GM23338 (cell line): ENCODE measurements around the gene CELA3A. TPM values are rescaled to one million over a fixed set of nuclear protein-coding genes. Genes with fewer than 3 reads are reported as not detected.
"Not testable (repeated sequence)": the region's sequence is repeated elsewhere in the genome, so short reads cannot be mapped to it uniquely, and the experiment has no call there.

Experiments used
- ATAC-seq: fragments of 200-7000 bp; cut with Tn5 transposase; 3 replicates; pipeline ENCODE4 v1.9.1; 2020
- DNase-seq: peaks from one replicate; pipeline ENCODE4 v3.0.0-alpha.2; 2015; ENCODE audit warnings: low spot score
- H2AFZ ChIP-seq: fragments of 200-600 bp; sonication (generic); 2 replicates; pipeline ENCODE4 v1.8.0; 2016; ENCODE audit warnings: antibody characterized with exemption, mild to moderate bottlenecking, moderate library complexity
- H3F3A ChIP-seq: fragments of 200-600 bp; sonication (generic); replicated peaks from 2 replicates; pipeline ENCODE4 v1.8.0; 2017; ENCODE audit warnings: antibody characterized with exemption, mixed run types, low read depth
- H3K27ac ChIP-seq: fragments of 200-600 bp; sonication (generic); 2 replicates; pipeline ENCODE4 v1.6.1; 2016; ENCODE audit warnings: low read depth
- H3K27me3 ChIP-seq: fragments of 200-600 bp; sonication (generic); 2 replicates; pipeline ENCODE4 v1.8.0; 2016; ENCODE audit warnings: mild to moderate bottlenecking, mixed run types, moderate library complexity; ENCODE audit not compliant: insufficient read depth
- H3K36me3 ChIP-seq: fragments of 200-600 bp; sonication (generic); 2 replicates; pipeline ENCODE4 v1.8.0; 2016; ENCODE audit warnings: mild to moderate bottlenecking; ENCODE audit not compliant: insufficient read depth
- H3K4me1 ChIP-seq: fragments of 200-600 bp; sonication (generic); 2 replicates; pipeline ENCODE4 v1.8.0; 2016; ENCODE audit warnings: mild to moderate bottlenecking, moderate library complexity; ENCODE audit not compliant: insufficient read depth
- H3K4me2 ChIP-seq: fragments of 200-600 bp; sonication (generic); 2 replicates; pipeline ENCODE4 v1.7.1; 2017; ENCODE audit warnings: mixed run types
- H3K4me3 ChIP-seq: fragments of 200-600 bp; sonication (generic); 2 replicates; pipeline ENCODE4 v1.6.1; 2016; ENCODE audit warnings: mixed run types
- H3K79me2 ChIP-seq: fragments of 200-600 bp; sonication (generic); replicated peaks from 2 replicates; pipeline ENCODE4 v1.8.0; 2017; ENCODE audit warnings: mild to moderate bottlenecking; ENCODE audit not compliant: insufficient read depth
- H3K9me2 ChIP-seq: fragments of 200-600 bp; sonication (generic); 2 replicates; pipeline ENCODE4 v1.8.0; 2017; ENCODE audit not compliant: insufficient read depth
- H4K20me1 ChIP-seq: fragments of 200-600 bp; sonication (generic); replicated peaks from 2 replicates; pipeline ENCODE4 v1.8.0; 2017; ENCODE audit warnings: mild to moderate bottlenecking; ENCODE audit not compliant: insufficient read depth
- H3K27ac Mint-ChIP-seq: 2 replicates; pipeline ENCODE4 v1.8.0; 2020; ENCODE audit warnings: inconsistent platforms, mild to moderate bottlenecking, moderate library complexity, mixed read lengths
- H3K27me3 Mint-ChIP-seq: 3 replicates; pipeline ENCODE4 v1.8.0; 2022; ENCODE audit warnings: low read depth, mild to moderate bottlenecking, moderate library complexity, mixed read lengths, inconsistent platforms; ENCODE audit not compliant: insufficient read depth, poor library complexity
- H3K36me3 Mint-ChIP-seq: 3 replicates; pipeline ENCODE4 v1.8.0; 2021; ENCODE audit warnings: low read depth, mild to moderate bottlenecking, inconsistent platforms, moderate library complexity, mixed read lengths
- H3K4me1 Mint-ChIP-seq: 3 replicates; pipeline ENCODE4 v1.8.0; 2020; ENCODE audit warnings: mild to moderate bottlenecking, inconsistent platforms, mixed read lengths
- H3K4me3 Mint-ChIP-seq: 3 replicates; pipeline ENCODE4 v1.8.0; 2021; ENCODE audit warnings: moderate library complexity, mild to moderate bottlenecking, inconsistent platforms, mixed read lengths
- H3K9me3 Mint-ChIP-seq: 3 replicates; pipeline ENCODE4 v1.8.0; 2020; ENCODE audit warnings: moderate library complexity, mild to moderate bottlenecking, inconsistent platforms, mixed read lengths
- polyA plus RNA-seq: library from polyadenylated mRNA; unstranded; fragments of >200 nt; fragmentation: Nextera tagmentation; extraction: Ambion mirVana; gene quantifications from 2 replicates; pipeline ENCODE4 v1.2.1, GENCODE V29; 2016
- total RNA-seq: library from RNA; depleted of rRNA; stranded (reverse); fragments of >200 nt; shearing (Covaris generic); gene quantifications from 2 replicates; pipeline ENCODE4 v1.2.3, GENCODE V29; 2014
- TF ChIP-seq, protein P1 (sequence below), 2 experiments: fragments of 200-600 bp in 1 of 2; sonication (generic) in 1 of 2; conservative IDR thresholded peaks; 2 replicates each; pipeline versions ENCODE4 v1.5.1 to v1.6.1; 2016 to 2017; ENCODE audit warnings: antibody characterized with exemption in 2 of 2, low read depth in 2 of 2, mild to moderate bottlenecking in 2 of 2, moderate library complexity in 1 of 2

Gene CELA3A
- total and polyA plus RNA-seq, 2 experiments from 2014 or later: not detected

DNA sequence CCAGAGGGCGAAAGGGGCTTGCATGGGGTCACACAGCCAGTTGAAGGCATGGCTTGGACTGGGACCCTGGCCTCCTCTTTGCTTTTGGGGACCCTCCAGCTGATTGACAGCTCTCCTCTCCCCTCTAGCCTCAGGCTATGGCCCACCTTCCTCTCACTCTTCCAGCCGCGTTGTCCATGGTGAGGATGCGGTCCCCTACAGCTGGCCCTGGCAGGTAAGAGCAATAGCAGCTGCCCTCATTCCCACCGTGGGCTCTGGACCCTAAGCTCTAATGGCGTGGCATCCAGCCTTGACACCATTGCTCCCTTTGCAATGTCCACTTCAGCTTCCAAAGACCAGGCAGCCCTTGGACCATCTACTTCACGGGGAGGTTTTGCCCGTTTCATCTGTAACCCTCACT, 1.4 kb downstream of the CELA3A start:
- not testable (repeated sequence) for H3K9me2 ChIP-seq, H3K36me3 ChIP-seq, H3K4me3 ChIP-seq, H3F3A ChIP-seq, H3K27ac Mint-ChIP-seq, H3K27me3 ChIP-seq, H3K79me2 ChIP-seq, H3K4me1 ChIP-seq, H3K36me3 Mint-ChIP-seq, ATAC-seq, H3K4me2 ChIP-seq, H3K27me3 Mint-ChIP-seq, H3K4me3 Mint-ChIP-seq, H2AFZ ChIP-seq, H4K20me1 ChIP-seq, DNase-seq, H3K27ac ChIP-seq, H3K9me3 Mint-ChIP-seq, H3K4me1 Mint-ChIP-seq

DNA sequence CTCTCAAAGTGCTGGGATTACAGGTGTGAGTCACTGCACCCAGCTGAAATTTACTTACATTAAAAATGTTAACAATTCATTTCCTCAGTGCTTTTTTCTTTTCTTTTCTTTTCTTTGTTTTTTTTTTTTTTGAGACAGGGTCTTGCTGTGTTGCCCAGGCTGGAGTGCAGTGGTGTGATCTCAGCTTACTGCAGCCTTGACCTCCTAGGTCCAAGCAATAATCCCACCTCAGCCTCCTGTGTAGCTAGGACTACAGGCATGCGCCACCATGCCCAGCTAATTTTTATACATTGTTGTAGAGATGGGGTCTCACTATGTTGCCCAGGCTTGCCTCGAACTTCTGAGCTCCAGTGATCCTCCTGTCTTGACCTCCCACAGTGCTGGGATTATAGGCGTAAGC, 2.5 kb downstream of the CELA3A start:
- not testable (repeated sequence) for H3K36me3 Mint-ChIP-seq

DNA sequence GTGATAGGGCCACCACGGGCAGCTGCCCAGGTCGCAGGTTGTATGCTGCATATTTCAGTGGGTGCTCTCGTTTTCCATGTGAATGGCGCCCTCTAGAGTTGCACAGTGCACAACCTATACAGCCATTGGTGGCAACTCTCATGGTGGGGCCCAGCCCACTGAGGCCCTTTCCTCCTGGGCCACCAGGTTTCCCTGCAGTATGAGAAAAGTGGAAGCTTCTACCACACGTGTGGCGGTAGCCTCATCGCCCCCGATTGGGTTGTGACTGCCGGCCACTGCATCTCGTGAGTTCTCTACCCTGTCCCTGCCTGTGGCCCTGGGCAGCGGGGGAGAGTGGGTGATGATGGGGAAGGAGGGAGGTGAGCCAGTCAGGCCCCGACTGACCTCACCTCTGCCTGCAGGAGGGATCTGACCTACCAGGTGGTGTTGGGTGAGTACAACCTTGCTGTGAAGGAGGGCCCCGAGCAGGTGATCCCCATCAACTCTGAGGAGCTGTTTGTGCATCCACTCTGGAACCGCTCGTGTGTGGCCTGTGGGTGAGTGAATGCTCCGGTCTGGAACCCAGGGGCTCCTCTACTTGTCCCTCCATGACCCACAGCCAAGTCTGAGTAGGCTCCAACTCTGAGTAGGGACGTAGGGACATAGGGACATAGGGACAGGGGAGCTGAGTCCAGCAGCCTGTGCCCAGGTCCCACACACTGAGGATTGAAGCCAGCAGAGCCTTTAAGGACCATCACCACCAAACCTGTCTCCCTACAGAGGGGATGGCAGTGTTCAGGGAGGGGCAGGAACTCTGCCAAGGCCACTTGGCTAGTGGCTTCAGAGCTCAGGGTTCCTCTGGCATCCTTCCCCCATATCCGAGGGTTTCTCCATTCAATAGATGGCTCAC, 4.0 kb downstream of the CELA3A start:
- not testable (repeated sequence) for H3K27ac Mint-ChIP-seq, H3K9me2 ChIP-seq, H2AFZ ChIP-seq, H3K4me3 ChIP-seq, H3K4me1 ChIP-seq, H3K27me3 ChIP-seq, H3K79me2 ChIP-seq, H3K27ac ChIP-seq, H4K20me1 ChIP-seq, H3K4me2 ChIP-seq, H3K9me3 Mint-ChIP-seq, H3K27me3 Mint-ChIP-seq, H3K36me3 Mint-ChIP-seq, H3K36me3 ChIP-seq, H3K4me3 Mint-ChIP-seq, H3F3A ChIP-seq, H3K4me1 Mint-ChIP-seq
- ATAC-seq (peak; percentile 98), DNase-seq (peak; percentile 85)
- TF ChIP-seq, protein P1, sequence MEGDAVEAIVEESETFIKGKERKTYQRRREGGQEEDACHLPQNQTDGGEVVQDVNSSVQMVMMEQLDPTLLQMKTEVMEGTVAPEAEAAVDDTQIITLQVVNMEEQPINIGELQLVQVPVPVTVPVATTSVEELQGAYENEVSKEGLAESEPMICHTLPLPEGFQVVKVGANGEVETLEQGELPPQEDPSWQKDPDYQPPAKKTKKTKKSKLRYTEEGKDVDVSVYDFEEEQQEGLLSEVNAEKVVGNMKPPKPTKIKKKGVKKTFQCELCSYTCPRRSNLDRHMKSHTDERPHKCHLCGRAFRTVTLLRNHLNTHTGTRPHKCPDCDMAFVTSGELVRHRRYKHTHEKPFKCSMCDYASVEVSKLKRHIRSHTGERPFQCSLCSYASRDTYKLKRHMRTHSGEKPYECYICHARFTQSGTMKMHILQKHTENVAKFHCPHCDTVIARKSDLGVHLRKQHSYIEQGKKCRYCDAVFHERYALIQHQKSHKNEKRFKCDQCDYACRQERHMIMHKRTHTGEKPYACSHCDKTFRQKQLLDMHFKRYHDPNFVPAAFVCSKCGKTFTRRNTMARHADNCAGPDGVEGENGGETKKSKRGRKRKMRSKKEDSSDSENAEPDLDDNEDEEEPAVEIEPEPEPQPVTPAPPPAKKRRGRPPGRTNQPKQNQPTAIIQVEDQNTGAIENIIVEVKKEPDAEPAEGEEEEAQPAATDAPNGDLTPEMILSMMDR (conservative IDR thresholded peaks at IDR 0.05; ENCODE audit: low read depth in 2 of 2): peak; percentile 50 to 64

More for the DNA sequence above, 2.5 kb downstream of the CELA3A start:
- not testable (repeated sequence) for H3K79me2 ChIP-seq, H3K9me2 ChIP-seq, ATAC-seq, H2AFZ ChIP-seq, H3K36me3 ChIP-seq, H3K4me1 ChIP-seq, H3K4me3 ChIP-seq, H3F3A ChIP-seq, H3K4me2 ChIP-seq, H3K27ac ChIP-seq, H3K27me3 ChIP-seq, H3K27me3 Mint-ChIP-seq, H3K4me3 Mint-ChIP-seq, H4K20me1 ChIP-seq, H3K27ac Mint-ChIP-seq, DNase-seq, H3K9me3 Mint-ChIP-seq, H3K4me1 Mint-ChIP-seq

DNA sequence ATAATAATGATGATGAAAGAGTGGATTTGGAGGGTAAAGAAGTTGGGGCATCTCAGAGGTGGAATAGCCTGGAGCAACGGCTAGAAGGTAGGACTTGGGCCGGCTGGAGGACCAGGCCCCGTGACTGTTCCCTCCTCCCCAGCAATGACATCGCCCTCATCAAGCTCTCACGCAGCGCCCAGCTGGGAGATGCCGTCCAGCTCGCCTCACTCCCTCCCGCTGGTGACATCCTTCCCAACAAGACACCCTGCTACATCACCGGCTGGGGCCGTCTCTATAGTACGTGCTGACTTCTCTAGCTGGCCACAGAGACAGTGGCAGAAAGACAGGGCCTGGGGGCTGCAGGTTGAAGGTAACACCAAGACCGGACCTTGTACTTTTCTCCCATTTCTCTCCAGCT, 5.3 kb downstream of the CELA3A start:
- ATAC-seq, H3K4me1 ChIP-seq: not testable (repeated sequence)

DNA sequence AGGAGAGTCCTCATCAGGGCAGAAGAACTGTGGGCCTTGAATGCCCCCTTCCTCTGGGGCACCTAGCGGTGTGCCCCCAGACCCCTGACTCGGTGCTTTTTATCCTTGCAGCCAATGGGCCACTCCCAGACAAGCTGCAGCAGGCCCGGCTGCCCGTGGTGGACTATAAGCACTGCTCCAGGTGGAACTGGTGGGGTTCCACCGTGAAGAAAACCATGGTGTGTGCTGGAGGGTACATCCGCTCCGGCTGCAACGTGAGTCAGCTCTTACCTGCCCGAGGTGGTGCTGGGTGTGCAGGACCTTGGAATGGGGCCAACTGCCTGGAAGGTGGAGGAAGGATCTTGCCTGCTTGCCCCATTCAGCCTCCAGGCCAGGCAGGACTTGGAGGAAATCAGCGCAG, 5.8 kb downstream of the CELA3A start:
- H3K4me3 ChIP-seq, H3K9me2 ChIP-seq, H3K27ac Mint-ChIP-seq, H3K4me1 Mint-ChIP-seq, H3K36me3 ChIP-seq, H3K79me2 ChIP-seq, H3F3A ChIP-seq, H2AFZ ChIP-seq, H3K4me1 ChIP-seq, ATAC-seq, H3K36me3 Mint-ChIP-seq, H4K20me1 ChIP-seq, H3K27ac ChIP-seq, DNase-seq, H3K4me2 ChIP-seq, H3K27me3 Mint-ChIP-seq, H3K27me3 ChIP-seq, H3K4me3 Mint-ChIP-seq, H3K9me3 Mint-ChIP-seq: not testable (repeated sequence)

More for the DNA sequence above, 5.3 kb downstream of the CELA3A start:
- not testable (repeated sequence) for H3K9me2 ChIP-seq, H3K9me3 Mint-ChIP-seq, H3K36me3 ChIP-seq, H3K27me3 ChIP-seq, H3K4me1 Mint-ChIP-seq, H3K36me3 Mint-ChIP-seq, H2AFZ ChIP-seq, H3K27ac ChIP-seq, H3K79me2 ChIP-seq, H3K27ac Mint-ChIP-seq, H3K27me3 Mint-ChIP-seq, H3K4me3 Mint-ChIP-seq, H3K4me2 ChIP-seq, H3K4me3 ChIP-seq, H3F3A ChIP-seq, H4K20me1 ChIP-seq, DNase-seq

DNA sequence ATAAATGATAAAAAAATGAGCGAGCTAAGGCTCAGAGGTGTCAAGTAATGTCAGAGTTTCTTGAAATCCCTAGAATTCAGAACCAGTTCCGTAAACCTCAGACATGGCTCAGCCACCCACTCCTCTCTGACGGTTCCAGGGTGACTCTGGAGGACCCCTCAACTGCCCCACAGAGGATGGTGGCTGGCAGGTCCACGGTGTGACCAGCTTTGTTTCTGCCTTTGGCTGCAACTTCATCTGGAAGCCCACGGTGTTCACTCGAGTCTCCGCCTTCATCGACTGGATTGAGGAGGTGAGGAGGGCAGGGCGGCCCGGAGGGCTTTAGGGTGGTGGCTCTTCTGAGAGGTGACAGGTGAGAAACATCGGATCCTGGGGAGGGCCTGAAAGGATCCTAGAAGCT, 8.1 kb downstream of the CELA3A start:
- H2AFZ ChIP-seq, H3K9me2 ChIP-seq, H3K4me3 Mint-ChIP-seq, H3K27me3 Mint-ChIP-seq, DNase-seq, ATAC-seq, H3K4me2 ChIP-seq, H3K9me3 Mint-ChIP-seq, H3K4me1 Mint-ChIP-seq, H3K36me3 ChIP-seq, H3K4me3 ChIP-seq, H4K20me1 ChIP-seq, H3K27me3 ChIP-seq, H3K4me1 ChIP-seq, H3K27ac Mint-ChIP-seq, H3F3A ChIP-seq, H3K27ac ChIP-seq, H3K36me3 Mint-ChIP-seq, H3K79me2 ChIP-seq: not testable (repeated sequence)
